ENCODE data around the gene MAP4K1. TPM values are rescaled to one million over a fixed set of nuclear protein-coding genes. Genes with fewer than 3 reads are reported as not detected.

Gene MAP4K1
- total RNA-seq, 2 experiments from 2014 or later: 173 to 185 TPM

- no peak for TF ChIP-seq CTCF (IDR thresholded peaks at IDR 0.05)
- Histone ChIP-seq H3K27ac (ENCODE audit: low read depth in 1 of 2, low read length in 2 of 2) (no peak overlapping the region), H3K4me1 (ENCODE audit: insufficient read depth, low read length) (peaks cover 21% of the 10 kb centered on the region), H3K27me3 (ENCODE audit: control insufficient read depth in 1 of 2, insufficient read depth in 2 of 2, low read length in 2 of 2) (no peaks in the 10 kb centered on the region), H3K36me3 (ENCODE audit: insufficient read depth, low read length) (no peaks in the 10 kb centered on the region), H3K4me3 (ENCODE audit: low read length) (no peak overlapping the region), H3K9me3 (ENCODE audit: control insufficient read depth in 1 of 2, insufficient read depth in 1 of 2, low read length in 2 of 2) (no peaks in the 10 kb centered on the region)
- POLR2A ChIA-PET: no interaction called here
- Mint-ChIP-seq H3K4me3 (no peak overlapping the region), H3K36me3 (ENCODE audit: low read depth) (no peaks in the 10 kb centered on the region), H3K9me3 (no peaks in the 10 kb centered on the region), H3K27me3 (peaks cover 4% of the 10 kb centered on the region), H3K4me1 (ENCODE audit: low read depth) (peaks cover 21% of the 10 kb centered on the region), H3K27ac (no peak overlapping the region)
- ATAC-seq (ENCODE audit: poor library complexity) (no peak), DNase-seq (no peak)
- CTCF ChIA-PET: no interaction called here
- intact Hi-C loops (cut with DNase I, micrococcal nuclease): loop anchor here in 1 of 2 experiments (5.0 to 10.0 kb wide), 3 partner anchors 68 to 323 kb away; partner anchors contain the start of genes EIF3K, FAM98C and MAP4K1
Measured at GRCh38 chr19:38549061-38549460, 68.7 kb downstream of the MAP4K1 start.

GRCh38 chr19:38547421-38547820, 70.3 kb downstream of the MAP4K1 start:
- Mint-ChIP-seq H3K36me3 (ENCODE audit: low read depth) (no peaks in the 10 kb centered on the region), H3K4me3 (no peak overlapping the region), H3K27ac (no peak overlapping the region), H3K27me3 (peaks cover 4% of the 10 kb centered on the region), H3K4me1 (ENCODE audit: low read depth) (peaks cover 16% of the 10 kb centered on the region), H3K9me3 (no peaks in the 10 kb centered on the region)
- ChIA-PET CTCF (interaction anchor here (0.7 kb wide), 1 partner anchor 341 kb away, joined by 3 read pairs; no protein-coding TSS in a partner anchor), POLR2A (no interaction called here)
- no peak for ATAC-seq (ENCODE audit: poor library complexity)
- H3K4me3 ChIP-seq (ENCODE audit: low read length): no peak overlapping the region
- peaks cover 25% of the 10 kb centered on the region for H3K4me1 ChIP-seq (ENCODE audit: insufficient read depth, low read length)
- no peak overlapping the region for H3K27ac ChIP-seq (ENCODE audit: low read depth in 1 of 2, low read length in 2 of 2)
- intact Hi-C loops (cut with DNase I, micrococcal nuclease): loop anchor here in 1 of 2 experiments (5.0 to 10.0 kb wide), 3 partner anchors 70 to 325 kb away; partner anchors contain the start of genes EIF3K, FAM98C and MAP4K1
- DNase-seq: no peak
- no peaks in the 10 kb centered on the region for H3K36me3 ChIP-seq (ENCODE audit: insufficient read depth, low read length)
- H3K9me3 ChIP-seq (ENCODE audit: control insufficient read depth in 1 of 2, insufficient read depth in 1 of 2, low read length in 2 of 2): no peaks in the 10 kb centered on the region
- TF ChIP-seq CTCF (IDR thresholded peaks at IDR 0.05): no peak
- H3K27me3 ChIP-seq (ENCODE audit: control insufficient read depth in 1 of 2, insufficient read depth in 2 of 2, low read length in 2 of 2): no peaks in the 10 kb centered on the region

- H3K4me3 ChIP-seq (ENCODE audit: low read length): no peak overlapping the region
- no peaks in the 10 kb centered on the region for H3K9me3 ChIP-seq (ENCODE audit: control insufficient read depth in 1 of 2, insufficient read depth in 1 of 2, low read length in 2 of 2)
- DNase-seq: no peak
- intact Hi-C loops (cut with DNase I, micrococcal nuclease): loop anchor here in 1 of 2 experiments (2.0 to 10.0 kb wide), 5 partner anchors 31 to 385 kb away; partner anchors contain the start of genes EIF3K, FAM98C, MAP4K1 and MRPS12
- no peak overlapping the region for H3K27ac ChIP-seq (ENCODE audit: low read depth in 1 of 2, low read length in 2 of 2)
- no peaks in the 10 kb centered on the region for H3K27me3 ChIP-seq (ENCODE audit: control insufficient read depth in 1 of 2, insufficient read depth in 2 of 2, low read length in 2 of 2)
- no peaks in the 10 kb centered on the region for H3K36me3 Mint-ChIP-seq (ENCODE audit: low read depth)
- H3K27ac Mint-ChIP-seq: no peak overlapping the region
- peaks cover 17% of the 10 kb centered on the region for H3K4me1 ChIP-seq (ENCODE audit: insufficient read depth, low read length)
- ATAC-seq (ENCODE audit: poor library complexity): no peak
- ChIA-PET POLR2A (no interaction called here), CTCF (interaction anchor here (1.4 kb wide), 1 partner anchor 30 kb away, joined by 5 read pairs; no protein-coding TSS in a partner anchor)
- H3K4me3 Mint-ChIP-seq: no peak overlapping the region
- H3K27me3 Mint-ChIP-seq: no peaks in the 10 kb centered on the region
- no peaks in the 10 kb centered on the region for H3K36me3 ChIP-seq (ENCODE audit: insufficient read depth, low read length)
- H3K9me3 Mint-ChIP-seq: no peaks in the 10 kb centered on the region
- peaks cover 16% of the 10 kb centered on the region for H3K4me1 Mint-ChIP-seq (ENCODE audit: low read depth)
- TF ChIP-seq CTCF (IDR thresholded peaks at IDR 0.05): no peak
Measured at GRCh38 chr19:38545596-38545995, 72.2 kb downstream of the MAP4K1 start.

Data from CD4-positive, alpha-beta T cell (primary cell).